KOPT-K1 (cell line): Measurements from ENCODE around the gene CCDC24.

ENCODE experiments used
- H3K27ac ChIP-seq: fragments of 200-600 bp; sonication (generic); 2 replicates; pipeline ENCODE4 v1.5.1; 2016; ENCODE audit warnings: antibody characterized with exemption, mild to moderate bottlenecking, low read depth, low read length; ENCODE audit not compliant: poor library complexity, severe bottlenecking
- H3K36me3 ChIP-seq: fragments of 200-600 bp; sonication (generic); 2 replicates; pipeline ENCODE4 v1.5.1; 2017; ENCODE audit warnings: antibody characterized with exemption, mild to moderate bottlenecking, low read length, moderate library complexity; ENCODE audit not compliant: insufficient read depth
- H3K9me3 ChIP-seq: fragments of 200-600 bp; sonication (generic); 2 replicates; pipeline ENCODE4 v1.5.1; 2017; ENCODE audit warnings: antibody characterized with exemption, low read length, mild to moderate bottlenecking; ENCODE audit not compliant: insufficient read depth, poor library complexity, severe bottlenecking

Gene CCDC24

GRCh38 chr1:44015206-44015605 lies 23.8 kb downstream of the CCDC24 start:
- Histone ChIP-seq H3K36me3 (no peaks in the 10 kb centered on the region), H3K27ac (no peak overlapping the region), H3K9me3 (no peaks in the 10 kb centered on the region)

DNA sequence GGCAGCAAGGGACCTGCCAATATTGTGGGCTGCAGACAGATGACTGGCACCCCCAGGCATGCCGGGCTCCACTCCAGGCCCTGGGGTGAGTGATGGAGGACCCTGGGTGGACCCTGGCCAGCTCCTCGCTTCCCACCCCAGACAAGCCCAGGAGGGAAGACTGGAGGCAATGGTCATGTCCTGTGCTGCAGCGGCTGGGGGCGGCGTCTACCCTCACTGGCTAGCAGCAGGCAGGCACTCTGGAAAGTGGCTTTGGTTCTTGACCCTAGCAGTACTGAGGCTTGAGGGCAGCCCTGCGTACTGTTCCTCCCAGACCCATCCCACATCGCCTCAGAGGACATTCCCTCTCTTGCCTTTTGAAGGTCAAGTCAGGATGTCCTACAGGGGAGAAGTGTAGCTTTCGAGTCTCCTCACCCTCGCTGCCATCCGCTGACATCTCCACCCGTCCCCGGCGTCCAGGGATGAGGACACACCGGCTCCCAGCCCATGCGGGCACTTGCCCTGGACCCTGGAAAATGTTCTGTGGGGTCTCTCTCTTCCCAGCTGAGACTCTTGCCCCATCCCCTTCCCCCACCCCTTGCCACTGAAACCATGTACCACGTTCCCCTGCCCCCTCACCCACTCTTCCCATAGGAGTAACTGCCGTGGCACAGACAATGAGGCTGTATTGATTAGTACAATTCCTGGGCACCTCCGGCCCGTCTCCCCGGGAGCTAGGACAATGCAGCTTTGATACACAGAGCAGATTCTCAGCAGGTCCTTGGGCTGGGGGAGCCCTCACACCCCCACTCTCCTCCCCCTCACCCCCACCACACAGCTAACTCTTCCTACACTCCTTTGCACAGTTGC lies 24.9 kb downstream of the CCDC24 start:
- H3K36me3 ChIP-seq = no peaks in the 10 kb centered on the region
- no peak overlapping the region for H3K27ac ChIP-seq
- H3K9me3 ChIP-seq = no peaks in the 10 kb centered on the region

GRCh38 chr1:44016890-44017400 lies 25.5 kb downstream of the CCDC24 start:
- Histone ChIP-seq H3K27ac (no peak overlapping the region), H3K9me3 (no peaks in the 10 kb centered on the region), H3K36me3 (no peaks in the 10 kb centered on the region)

DNA sequence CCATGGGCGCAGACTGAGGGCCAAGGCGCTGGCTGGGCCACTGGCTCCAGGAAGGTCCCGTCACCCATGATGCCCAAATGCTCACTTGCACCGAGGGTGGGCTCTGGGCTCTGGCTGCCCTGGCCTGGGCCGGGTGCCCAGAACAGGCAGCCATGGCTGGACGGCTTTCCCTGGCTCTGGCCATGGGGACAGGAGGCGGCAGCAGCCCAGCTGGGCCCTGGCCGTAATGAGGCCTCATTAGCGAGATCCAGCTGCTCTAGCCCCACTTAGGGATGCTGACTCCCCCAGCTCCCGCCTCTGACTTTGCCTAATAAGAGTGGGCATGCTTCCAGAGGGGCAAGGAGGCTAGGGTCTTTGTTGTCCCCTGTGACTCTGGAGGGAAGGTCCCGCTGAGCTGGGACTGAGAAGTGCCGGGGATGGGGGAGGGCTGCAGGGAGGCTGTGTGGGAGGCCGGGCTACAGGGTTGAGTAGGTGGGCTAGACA lies 28.1 kb downstream of the CCDC24 start:
- no peak overlapping the region for H3K27ac ChIP-seq
- no peaks in the 10 kb centered on the region for H3K36me3 ChIP-seq
- no peaks in the 10 kb centered on the region for H3K9me3 ChIP-seq

- no peaks in the 10 kb centered on the region for H3K36me3 ChIP-seq
- H3K9me3 ChIP-seq = no peaks in the 10 kb centered on the region
- H3K27ac ChIP-seq = no peak overlapping the region
Measured at GRCh38 chr1:44020464-44020863, 29.1 kb downstream of the CCDC24 start.

DNA sequence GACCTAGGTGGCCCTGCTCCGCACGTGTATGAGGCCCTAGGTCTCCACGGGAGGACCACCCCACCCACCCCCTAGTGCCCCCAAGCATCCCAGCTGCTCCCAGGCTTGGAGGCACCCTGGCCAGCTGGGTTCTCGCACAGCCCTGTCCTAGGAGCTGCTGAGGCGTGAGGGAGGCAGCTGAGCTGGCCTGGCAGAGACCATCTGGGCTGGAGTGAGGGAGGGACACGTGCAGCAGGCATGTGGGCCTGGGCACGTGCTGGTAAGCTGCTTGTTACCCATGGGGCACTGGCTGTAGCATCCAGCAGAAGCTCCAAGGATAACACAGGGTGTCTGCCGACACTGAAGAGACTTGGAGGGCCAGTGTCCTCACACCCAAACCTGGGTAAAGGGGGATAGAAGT lies 29.8 kb downstream of the CCDC24 start:
- no peak overlapping the region for H3K27ac ChIP-seq
- no peaks in the 10 kb centered on the region for H3K9me3 ChIP-seq
- no peaks in the 10 kb centered on the region for H3K36me3 ChIP-seq

DNA sequence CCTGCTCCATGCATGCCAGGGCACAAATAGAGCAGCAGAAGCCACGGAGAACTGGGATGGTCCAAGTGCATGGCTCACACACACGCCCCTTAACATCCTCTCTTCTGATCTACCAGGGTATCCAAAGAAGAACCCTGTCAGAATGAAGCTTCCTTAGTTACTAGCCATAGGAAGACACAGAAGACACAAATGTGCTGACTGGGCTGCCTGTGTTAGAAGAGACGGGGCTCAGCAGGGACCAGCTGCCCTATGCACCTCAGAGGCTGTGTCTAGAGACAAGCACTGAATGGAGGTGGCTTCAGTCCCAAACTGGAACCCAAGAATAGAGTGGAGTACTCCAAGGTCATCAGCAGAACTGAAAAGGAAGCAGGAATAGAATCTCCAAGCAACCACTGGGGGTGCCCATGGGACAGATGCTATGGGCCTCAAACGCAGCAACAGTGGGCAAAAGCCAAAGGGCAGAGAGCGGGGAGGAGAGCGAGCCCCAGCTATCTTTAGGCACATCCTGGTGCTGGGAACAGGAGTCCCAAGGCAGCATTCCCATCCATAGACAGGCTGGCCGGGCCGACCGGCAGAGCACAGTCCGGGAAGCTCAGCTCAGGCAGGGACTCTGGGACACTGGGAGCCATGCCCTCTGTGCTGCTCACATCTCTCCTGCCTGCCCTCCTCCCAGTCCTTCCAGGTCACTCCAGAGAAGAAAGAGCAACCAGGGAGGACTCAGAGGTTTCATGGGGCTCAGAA lies 30.4 kb downstream of the CCDC24 start:
- Histone ChIP-seq H3K27ac (no peak overlapping the region), H3K9me3 (no peaks in the 10 kb centered on the region), H3K36me3 (no peaks in the 10 kb centered on the region)

- Histone ChIP-seq H3K27ac (no peak overlapping the region), H3K9me3 (no peaks in the 10 kb centered on the region), H3K36me3 (no peaks in the 10 kb centered on the region)
Measured at GRCh38 chr1:44024031-44024902, 32.9 kb downstream of the CCDC24 start.

DNA sequence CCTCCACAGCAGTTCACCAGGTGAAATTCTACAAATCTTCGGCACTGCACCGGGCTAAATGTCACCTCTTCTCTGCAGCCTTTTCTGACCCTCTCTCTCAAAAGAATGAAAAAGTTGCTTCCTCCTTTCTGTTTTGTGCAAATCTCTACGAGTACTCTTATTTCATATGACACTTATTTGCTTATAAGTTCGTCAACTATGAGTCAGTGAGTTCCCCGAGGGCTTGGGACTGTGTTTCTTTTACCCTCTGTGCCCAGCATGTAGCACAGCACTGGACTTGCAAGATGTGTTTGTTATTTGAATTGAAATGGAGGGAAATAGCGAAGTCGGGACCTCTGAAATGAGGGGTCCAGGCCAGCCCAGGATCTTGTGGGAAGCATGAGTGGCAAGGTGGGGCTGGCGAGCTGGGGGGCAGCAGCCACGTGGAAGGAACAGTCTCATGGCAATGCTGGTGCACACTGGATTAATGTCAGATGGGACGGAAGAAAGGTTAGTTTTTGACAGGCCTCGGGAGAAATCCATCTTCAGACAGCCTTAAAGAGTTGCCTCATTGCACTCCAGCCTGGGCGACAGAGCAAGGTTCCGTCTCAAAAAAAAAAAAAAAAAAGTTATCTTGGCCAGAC lies 33.6 kb downstream of the CCDC24 start:
- Histone ChIP-seq H3K9me3 (no peaks in the 10 kb centered on the region), H3K27ac (no peak overlapping the region), H3K36me3 (no peaks in the 10 kb centered on the region)

DNA sequence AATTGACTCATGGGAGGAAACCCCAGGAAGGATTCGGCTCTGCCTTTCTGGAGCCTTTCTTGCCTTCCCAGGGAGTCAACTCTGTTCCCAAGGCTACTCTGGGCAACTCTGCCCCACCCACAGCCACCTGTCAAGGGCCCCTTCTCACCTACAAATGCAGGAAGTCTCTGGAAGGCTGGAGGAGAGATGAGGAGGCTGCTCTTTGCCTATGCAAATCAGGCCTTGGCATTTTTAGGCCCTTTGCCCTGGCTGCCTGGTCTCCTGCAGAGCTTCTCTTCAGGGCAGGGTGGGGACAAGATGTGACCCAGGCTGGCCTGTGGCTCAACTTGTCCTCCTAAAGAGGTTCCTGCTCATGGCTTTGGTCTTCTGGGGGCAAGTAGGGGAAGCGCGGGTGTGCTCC lies 34.4 kb downstream of the CCDC24 start:
- H3K27ac ChIP-seq = no peak overlapping the region
- no peaks in the 10 kb centered on the region for H3K9me3 ChIP-seq
- H3K36me3 ChIP-seq = no peaks in the 10 kb centered on the region

- H3K9me3 ChIP-seq = no peaks in the 10 kb centered on the region
- no peak overlapping the region for H3K27ac ChIP-seq
- H3K36me3 ChIP-seq = no peaks in the 10 kb centered on the region
Measured at GRCh38 chr1:44027320-44027719, 35.9 kb downstream of the CCDC24 start.

- no peaks in the 10 kb centered on the region for H3K36me3 ChIP-seq
- H3K9me3 ChIP-seq = no peaks in the 10 kb centered on the region
- peak overlapping the region; percentile 48 for H3K27ac ChIP-seq
Measured at GRCh38 chr1:44029260-44029910, 38.0 kb downstream of the CCDC24 start.

DNA sequence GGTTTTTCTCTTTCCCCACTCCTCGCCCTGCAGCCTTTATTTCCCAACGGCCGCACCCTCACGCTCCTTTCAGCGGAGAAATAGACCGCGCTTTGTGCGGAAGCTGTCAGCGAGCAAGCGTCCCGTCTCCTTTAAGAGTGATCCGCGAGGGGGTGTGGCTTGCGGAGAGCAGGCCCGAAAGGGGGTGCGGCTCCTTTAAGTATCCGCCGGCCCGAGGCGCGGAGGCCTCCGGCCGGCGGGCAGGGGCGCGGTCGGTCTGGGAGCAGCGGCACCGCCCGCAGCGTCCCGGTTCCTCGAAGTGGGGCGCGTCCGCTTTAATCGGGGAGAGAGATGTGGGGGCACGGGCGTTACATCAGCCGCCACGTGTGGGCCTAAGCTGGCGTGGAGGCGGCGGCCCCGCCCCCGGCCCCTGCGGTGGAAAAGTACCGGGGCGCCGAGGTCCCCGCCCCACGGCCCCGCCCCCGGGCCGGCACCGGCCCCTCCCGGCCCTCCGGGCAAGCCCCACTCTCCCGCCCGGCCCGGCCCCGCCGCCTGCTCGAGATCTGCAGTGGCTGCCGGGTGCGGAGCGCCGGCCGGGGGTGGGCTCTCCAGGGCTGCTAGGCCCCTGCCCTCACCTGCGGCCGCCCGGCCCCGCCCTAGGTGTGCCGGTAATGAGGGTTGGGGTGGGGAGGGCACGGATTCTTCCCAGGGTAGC lies 38.7 kb downstream of the CCDC24 start:
- Histone ChIP-seq H3K36me3 (no peaks in the 10 kb centered on the region), H3K9me3 (no peaks in the 10 kb centered on the region), H3K27ac (peak overlapping the region; percentile 48)
